ENCODE results near the gene VAMP4. TPM values are rescaled to one million over a fixed set of nuclear protein-coding genes. Genes with fewer than 3 reads are reported as not detected.

The VAMP4 gene
- total and polyA plus RNA-seq, 10 of the 15 experiments (the other 5 are each of a cell fraction or from before 2014, with no cell fraction given) = 0.90 to 7.9 (median 4.3) TPM

- FAIRE-seq = no peak
- intact Hi-C loops (cut with micrococcal nuclease; ENCODE audit: unreplicated experiment) = no loop called here
- Histone ChIP-seq H4K20me1 (ENCODE audit: control insufficient read depth, insufficient read depth) (no peaks in the 10 kb centered on the region), H3K79me2 (ENCODE audit: control insufficient read depth, insufficient read depth, low read length) (no peaks in the 10 kb centered on the region), H3K27me3 (replicated peaks in 1 of 2; ENCODE audit: control insufficient read depth in 2 of 2, insufficient read depth in 2 of 2, low read length in 1 of 2) (no peaks in the 10 kb centered on the region), H3K9me3 (replicated peaks; ENCODE audit: control insufficient read depth, insufficient read depth, low read length) (no peaks in the 10 kb centered on the region), H3K4me3 (no peak overlapping the region), H2AFZ (ENCODE audit: control insufficient read depth, low read depth, low read length) (no peak overlapping the region), H3K4me2 (ENCODE audit: control insufficient read depth, insufficient read depth) (no peak overlapping the region), H3K36me3 (ENCODE audit: control insufficient read depth in 2 of 2, insufficient read depth in 2 of 2, low read length in 1 of 2) (no peaks in the 10 kb centered on the region), H3K27ac (ENCODE audit: control insufficient read depth, insufficient read depth) (no peak overlapping the region), H3K4me1 (ENCODE audit: control insufficient read depth, insufficient read depth, low read length) (no peaks in the 10 kb centered on the region), H3K9ac (ENCODE audit: control insufficient read depth, insufficient read depth, low read length) (no peak overlapping the region)
- CTCF ChIA-PET = interaction anchor here (0.6 to 1.7 kb wide), 2 partner anchors 8 to 16 kb away, joined by 3 to 11 read pairs; no protein-coding TSS in a partner anchor
- SMC1A ChIA-PET (ENCODE audit: uncharacterized antibody, unreplicated experiment) = interaction anchor here (0.6 to 1.7 kb wide), 2 partner anchors 8 to 103 kb away, joined by 3 to 6 read pairs; no protein-coding TSS in a partner anchor
- POLR2A ChIA-PET = no interaction called here
- DNase-seq (ENCODE audit: low read depth, low spot score) = no peak
- ATAC-seq = no peak
- TF ChIP-seq SPI1 (IDR thresholded peaks at IDR 0.05; ENCODE audit: borderline replicate concordance, insufficient read depth, low read depth, low read length) (no peak), RAD51 (IDR thresholded peaks at IDR 0.05) (no peak), BCL11A (IDR thresholded peaks at IDR 0.05; ENCODE audit: low read depth, low read length) (no peak)
- TF ChIP-seq, protein P1, sequence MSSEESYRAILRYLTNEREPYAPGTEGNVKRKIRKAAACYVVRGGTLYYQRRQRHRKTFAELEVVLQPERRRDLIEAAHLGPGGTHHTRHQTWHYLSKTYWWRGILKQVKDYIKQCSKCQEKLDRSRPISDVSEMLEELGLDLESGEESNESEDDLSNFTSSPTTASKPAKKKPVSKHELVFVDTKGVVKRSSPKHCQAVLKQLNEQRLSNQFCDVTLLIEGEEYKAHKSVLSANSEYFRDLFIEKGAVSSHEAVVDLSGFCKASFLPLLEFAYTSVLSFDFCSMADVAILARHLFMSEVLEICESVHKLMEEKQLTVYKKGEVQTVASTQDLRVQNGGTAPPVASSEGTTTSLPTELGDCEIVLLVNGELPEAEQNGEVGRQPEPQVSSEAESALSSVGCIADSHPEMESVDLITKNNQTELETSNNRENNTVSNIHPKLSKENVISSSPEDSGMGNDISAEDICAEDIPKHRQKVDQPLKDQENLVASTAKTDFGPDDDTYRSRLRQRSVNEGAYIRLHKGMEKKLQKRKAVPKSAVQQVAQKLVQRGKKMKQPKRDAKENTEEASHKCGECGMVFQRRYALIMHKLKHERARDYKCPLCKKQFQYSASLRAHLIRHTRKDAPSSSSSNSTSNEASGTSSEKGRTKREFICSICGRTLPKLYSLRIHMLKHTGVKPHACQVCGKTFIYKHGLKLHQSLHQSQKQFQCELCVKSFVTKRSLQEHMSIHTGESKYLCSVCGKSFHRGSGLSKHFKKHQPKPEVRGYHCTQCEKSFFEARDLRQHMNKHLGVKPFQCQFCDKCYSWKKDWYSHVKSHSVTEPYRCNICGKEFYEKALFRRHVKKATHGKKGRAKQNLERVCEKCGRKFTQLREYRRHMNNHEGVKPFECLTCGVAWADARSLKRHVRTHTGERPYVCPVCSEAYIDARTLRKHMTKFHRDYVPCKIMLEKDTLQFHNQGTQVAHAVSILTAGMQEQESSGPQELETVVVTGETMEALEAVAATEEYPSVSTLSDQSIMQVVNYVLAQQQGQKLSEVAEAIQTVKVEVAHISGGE (CRISPR knock-in tag; IDR thresholded peaks at IDR 0.05) = no peak
- TF ChIP-seq, protein P2, sequence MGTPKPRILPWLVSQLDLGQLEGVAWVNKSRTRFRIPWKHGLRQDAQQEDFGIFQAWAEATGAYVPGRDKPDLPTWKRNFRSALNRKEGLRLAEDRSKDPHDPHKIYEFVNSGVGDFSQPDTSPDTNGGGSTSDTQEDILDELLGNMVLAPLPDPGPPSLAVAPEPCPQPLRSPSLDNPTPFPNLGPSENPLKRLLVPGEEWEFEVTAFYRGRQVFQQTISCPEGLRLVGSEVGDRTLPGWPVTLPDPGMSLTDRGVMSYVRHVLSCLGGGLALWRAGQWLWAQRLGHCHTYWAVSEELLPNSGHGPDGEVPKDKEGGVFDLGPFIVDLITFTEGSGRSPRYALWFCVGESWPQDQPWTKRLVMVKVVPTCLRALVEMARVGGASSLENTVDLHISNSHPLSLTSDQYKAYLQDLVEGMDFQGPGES (IDR thresholded peaks at IDR 0.05) = no peak
- BruUV-seq (replicated peaks) = no TSS peak
- in situ Hi-C loops (cut with MboI) = no loop called here
- 68% methylated on average over 3 of the region's 3 CpGs for WGBS (ENCODE audit: insufficient coverage, insufficient replicate concordance, low lambda C conversion rate, missing lambda C conversion rate)
- RAD21 ChIA-PET (ENCODE audit: unreplicated experiment) = no interaction called here
Measured at GRCh38 chr1:171707583-171707982, 34.3 kb downstream of the VAMP4 start.
